ENCODE measurements around the gene CCDC9B. TPM values are rescaled to one million over a fixed set of nuclear protein-coding genes. Genes with fewer than 3 reads are reported as not detected.

The CCDC9B gene
- total and polyA plus RNA-seq, 7 donors, result 14.5 to 161 (median 87.0) TPM

- ATAC-seq (no peak), DNase-seq (no peak)
- Histone ChIP-seq H3K27me3 (ENCODE audit: insufficient read depth in 3 of 3, low read length in 2 of 3) (no peaks in the 10 kb centered on the region), H3K4me1 (peaks cover 13% of the 10 kb centered on the region), H3K4me3 (no peak overlapping the region), H3K27ac (no peak overlapping the region), H3K9me3 (no peaks in the 10 kb centered on the region), H3K36me3 (ENCODE audit: insufficient read depth in 1 of 2, low read depth in 1 of 2) (no peaks in the 10 kb centered on the region)
- no peak for TF ChIP-seq CTCF (IDR thresholded peaks at IDR 0.05)
- intact Hi-C loops (cut with DNase I), result no loop called here
- 83 to 86% (median 84%) methylated on average over 2 of the region's 2 CpGs for WGBS, 3 donors
Observed at GRCh38 chr15:40361640-40362039, 20.9 kb upstream of the CCDC9B start.

- no peak for TF ChIP-seq CTCF (IDR thresholded peaks at IDR 0.05)
- no peak for ATAC-seq
- intact Hi-C loops (cut with DNase I), result no loop called here
- peaks cover 6% of the 10 kb centered on the region for H3K4me1 ChIP-seq
- H3K4me3 ChIP-seq, result no peak overlapping the region
- no peaks in the 10 kb centered on the region for H3K9me3 ChIP-seq
- WGBS, 3 donors, result 90 to 94% (median 92%) methylated on average over 4 of the region's 4 CpGs
- no peak overlapping the region for H3K27ac ChIP-seq
- no peaks in the 10 kb centered on the region for H3K36me3 ChIP-seq (ENCODE audit: insufficient read depth in 1 of 2, low read depth in 1 of 2)
- no peaks in the 10 kb centered on the region for H3K27me3 ChIP-seq (ENCODE audit: insufficient read depth in 3 of 3, low read length in 2 of 3)
- no peak for DNase-seq
Observed at GRCh38 chr15:40360015-40360414, 19.3 kb upstream of the CCDC9B start.

GRCh38 chr15:40358471-40359353, 18.0 kb upstream of the CCDC9B start:
- H3K27ac ChIP-seq, result no peak overlapping the region
- no peak for TF ChIP-seq CTCF (IDR thresholded peaks at IDR 0.05)
- H3K27me3 ChIP-seq (ENCODE audit: insufficient read depth in 3 of 3, low read length in 2 of 3), result no peaks in the 10 kb centered on the region
- intact Hi-C loops (cut with DNase I), result no loop called here
- DNase-seq (peak in 1 of 2 donors; percentile 59), ATAC-seq (peak in 2 of 4 donors; percentile 6 to 14)
- H3K9me3 ChIP-seq, result no peaks in the 10 kb centered on the region
- H3K4me1 ChIP-seq, result peaks cover 15% of the 10 kb centered on the region
- WGBS, 3 donors, result 10 to 13% (median 10%) methylated on average over 31 of the region's 31 CpGs
- H3K4me3 ChIP-seq, result peak overlapping the region; percentile 66
- H3K36me3 ChIP-seq (ENCODE audit: insufficient read depth in 1 of 2, low read depth in 1 of 2), result no peaks in the 10 kb centered on the region

- intact Hi-C loops (cut with DNase I), result no loop called here
- Histone ChIP-seq H3K27me3 (ENCODE audit: insufficient read depth in 3 of 3, low read length in 2 of 3) (no peaks in the 10 kb centered on the region), H3K4me3 (peak within 1 kb of the TSS; percentile 66), H3K4me1 (peaks cover 19% of the 10 kb centered on the region), H3K36me3 (ENCODE audit: insufficient read depth in 1 of 2, low read depth in 1 of 2) (no peaks in the 10 kb centered on the region), H3K9me3 (no peaks in the 10 kb centered on the region), H3K27ac (peak within 1 kb of the TSS; percentile 33)
- ATAC-seq, result peak; percentile 87 to 92 (median 90)
- DNase-seq, result peak; percentile 89 to 95
- WGBS, 3 donors, result 3 to 6% (median 5%) methylated on average over 47 to 82 of the region's 82 CpGs
- TF ChIP-seq CTCF (IDR thresholded peaks at IDR 0.05), result no peak
Observed at GRCh38 chr15:40357723-40358470, 17.2 kb upstream of the CCDC9B start, which contains the start of gene DISP2. DISP2 (plus strand) TSS chr15:40358219; CDS start chr15:40358322, 103 bp downstream.
